NCI-H146 (cell line): ENCODE results near the gene TMED8.
"Not testable (repeated sequence)": the region's sequence is repeated elsewhere in the genome, so short reads cannot be mapped to it uniquely, and the experiment has no call there.

ENCODE experiments used
- DNase-seq: peaks from one replicate; lab custom pipeline; 2025; lab: John Stamatoyannopoulos, UW

Gene TMED8

GRCh38 chr14:77359626-77360025 lies 17.3 kb downstream of the TMED8 start:
- DNase-seq, result no peak

DNA sequence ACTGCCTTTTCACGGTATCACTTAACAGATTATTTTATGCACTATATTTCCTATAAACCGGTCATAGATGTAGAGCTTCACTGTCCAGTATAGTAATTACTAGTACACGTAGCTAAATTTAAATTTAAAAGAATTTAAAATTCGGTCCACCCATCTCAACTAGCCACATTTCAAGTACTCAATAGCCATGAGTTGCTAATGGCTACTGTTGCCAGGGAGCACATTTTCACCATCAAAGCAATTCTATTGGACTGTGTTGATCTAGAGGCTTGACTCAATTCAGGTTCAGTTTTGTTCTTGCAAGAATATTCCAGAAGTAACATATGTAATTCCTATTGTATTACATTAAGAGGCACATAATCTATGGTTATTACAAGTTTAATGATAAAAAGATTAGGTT lies 20.0 kb downstream of the TMED8 start:
- no peak for DNase-seq

DNA sequence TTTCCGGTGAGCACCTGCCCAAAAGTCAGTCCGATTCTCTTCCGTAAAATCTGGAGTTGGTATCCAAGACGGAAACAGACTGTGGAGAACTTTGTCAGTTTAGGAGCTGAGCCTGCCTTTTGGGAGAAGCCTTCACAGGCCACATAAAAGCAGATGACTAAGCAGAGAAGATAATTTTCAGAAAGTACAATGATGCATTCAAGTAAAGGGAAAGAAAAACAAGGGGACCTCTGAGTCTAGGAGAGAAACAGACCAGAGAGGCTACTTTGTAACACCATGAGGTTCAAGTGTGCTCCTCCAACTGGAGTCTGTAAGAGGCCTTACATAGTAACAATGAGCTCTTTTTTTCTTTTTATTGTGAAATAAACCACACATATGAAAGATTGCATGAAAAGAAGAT lies 21.1 kb downstream of the TMED8 start:
- DNase-seq, result no peak

DNA sequence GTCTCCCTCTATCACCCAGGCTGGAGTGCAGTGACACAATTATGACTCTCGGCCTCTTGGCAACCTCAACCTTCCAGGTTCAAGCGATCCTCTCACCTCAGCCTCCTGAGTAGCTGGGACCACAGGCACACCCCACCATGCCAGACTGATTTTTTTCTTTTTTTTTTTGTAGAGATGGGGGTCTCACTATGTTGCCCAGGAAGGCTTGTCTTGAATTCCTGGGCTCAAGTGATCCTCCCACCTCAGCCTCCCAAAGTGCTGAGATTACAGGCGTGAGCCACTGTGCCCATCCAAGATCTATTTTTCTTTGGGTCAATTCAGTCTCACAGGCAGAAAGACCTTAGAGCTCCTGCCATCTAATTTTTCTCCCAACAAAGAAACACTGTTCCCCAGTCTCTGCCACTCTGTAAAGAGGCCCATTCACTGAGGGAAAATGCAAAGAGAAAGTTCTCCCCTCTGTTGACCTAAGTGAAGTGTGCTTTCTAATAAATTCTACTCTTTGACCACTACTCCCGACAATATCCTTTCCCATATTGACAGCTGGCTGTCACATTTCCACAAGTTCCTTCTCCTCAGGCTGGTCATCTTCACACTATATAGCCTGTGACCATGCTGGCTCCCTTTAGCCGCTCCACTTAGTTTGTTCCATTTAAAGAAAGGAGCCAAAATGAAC lies 23.3 kb downstream of the TMED8 start:
- DNase-seq, result no peak

- DNase-seq, result no peak
Observed at GRCh38 chr14:77347751-77348150, 29.1 kb downstream of the TMED8 start.

DNA sequence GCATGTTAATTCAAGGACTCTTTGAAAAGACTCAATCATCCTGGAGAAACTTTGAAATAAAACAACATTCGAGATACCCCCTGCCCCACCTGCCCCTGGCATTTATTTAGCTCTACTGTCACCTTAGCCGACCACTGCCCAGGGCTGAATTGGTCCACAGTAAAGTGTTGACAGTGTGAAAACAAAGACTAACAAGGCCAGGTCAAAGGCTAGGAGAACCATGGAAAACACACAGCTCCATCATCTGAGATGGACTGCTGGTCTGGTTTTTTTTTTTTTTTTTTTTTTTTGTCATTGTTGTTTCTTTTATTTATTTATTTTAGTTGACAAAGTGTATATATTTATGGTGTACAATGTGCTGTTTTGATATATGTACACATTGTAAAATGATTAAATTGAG lies 30.4 kb downstream of the TMED8 start:
- no peak for DNase-seq

- no peak for DNase-seq
Observed at GRCh38 chr14:77344377-77344996, 32.4 kb downstream of the TMED8 start.

DNA sequence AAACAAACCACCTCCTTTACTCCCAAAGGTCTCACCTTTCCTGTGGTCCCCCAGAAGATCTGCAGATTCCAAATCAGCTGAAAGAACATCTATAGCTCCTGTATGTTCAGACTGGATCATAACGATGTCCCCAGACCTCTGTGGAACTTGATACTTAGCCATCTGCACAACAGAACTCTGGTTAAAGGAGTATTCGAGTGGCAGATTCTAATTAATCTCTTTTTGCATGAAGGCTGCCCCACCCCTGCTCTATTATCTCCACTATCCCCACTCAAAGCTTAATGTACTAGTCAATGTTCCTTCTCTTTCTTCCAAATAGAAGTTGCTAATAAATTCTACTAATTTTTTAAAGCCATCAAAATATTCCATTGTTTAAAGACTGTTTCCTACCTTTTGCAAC lies 33.2 kb downstream of the TMED8 start:
- DNase-seq, result no peak

DNA sequence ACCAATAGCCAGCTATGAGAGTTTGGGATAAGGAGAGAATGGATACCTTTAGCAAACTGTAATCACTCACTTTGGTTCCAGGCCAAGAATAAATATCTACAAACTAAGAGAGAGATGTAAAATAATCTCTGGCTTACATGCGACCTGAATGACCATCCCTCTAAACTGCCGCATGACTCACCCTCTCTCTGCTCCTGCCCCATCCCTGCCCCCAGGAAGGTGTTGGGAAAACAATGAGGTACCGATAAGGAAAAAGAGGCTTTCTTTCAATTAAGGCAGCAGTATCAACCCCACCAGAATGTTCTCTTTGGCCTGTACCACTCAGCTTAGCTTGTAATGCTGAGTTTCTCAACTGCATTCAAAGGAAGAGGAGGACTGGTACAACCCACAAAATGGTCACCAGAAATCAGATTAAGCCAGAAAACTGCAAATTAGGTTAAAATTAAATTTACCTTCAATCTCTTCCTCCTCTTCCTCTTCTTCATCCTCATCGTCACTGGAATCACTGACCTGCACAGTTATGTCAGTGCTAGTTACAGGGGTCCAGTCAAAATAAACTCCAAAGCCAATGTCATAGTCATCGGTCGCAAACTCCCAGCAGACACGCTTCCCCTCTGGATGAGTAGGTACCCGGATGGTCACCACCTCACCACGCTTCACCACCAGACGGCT lies 34.0 kb downstream of the TMED8 start:
- DNase-seq, result no peak

GRCh38 chr14:77340389-77340788 lies 36.5 kb downstream of the TMED8 start:
- DNase-seq, result no peak

- DNase-seq, result no peak
Observed at GRCh38 chr14:77339407-77339806, 37.5 kb downstream of the TMED8 start.

- DNase-seq, result no peak
Observed at GRCh38 chr14:77338302-77338701, 38.6 kb downstream of the TMED8 start.

- DNase-seq, result no peak
Observed at GRCh38 chr14:77337880-77338279, 39.0 kb downstream of the TMED8 start.

GRCh38 chr14:77337255-77337654 lies 39.6 kb downstream of the TMED8 start:
- not testable (repeated sequence) for DNase-seq

DNA sequence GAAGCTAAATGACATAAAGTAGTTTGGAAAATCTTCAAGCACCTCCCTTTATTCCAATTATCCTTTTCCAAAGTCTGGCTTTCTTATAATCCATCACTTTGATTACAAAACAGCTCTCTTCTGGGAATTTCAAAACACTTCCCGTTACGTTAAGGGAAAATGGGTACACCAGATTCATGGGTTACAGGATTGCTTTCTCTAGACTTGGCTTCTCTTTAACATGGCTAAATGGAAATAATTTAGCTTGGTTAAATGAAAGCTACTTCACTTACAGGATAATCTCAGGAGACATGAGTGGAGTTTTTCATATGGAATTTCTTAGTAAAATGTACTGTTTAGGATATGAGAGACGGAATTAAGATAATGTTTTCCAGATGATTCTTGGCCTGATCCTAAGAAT lies 41.3 kb downstream of the TMED8 start:
- no peak for DNase-seq

- DNase-seq, result no peak
Observed at GRCh38 chr14:77329872-77330271, 47.0 kb downstream of the TMED8 start.

DNA sequence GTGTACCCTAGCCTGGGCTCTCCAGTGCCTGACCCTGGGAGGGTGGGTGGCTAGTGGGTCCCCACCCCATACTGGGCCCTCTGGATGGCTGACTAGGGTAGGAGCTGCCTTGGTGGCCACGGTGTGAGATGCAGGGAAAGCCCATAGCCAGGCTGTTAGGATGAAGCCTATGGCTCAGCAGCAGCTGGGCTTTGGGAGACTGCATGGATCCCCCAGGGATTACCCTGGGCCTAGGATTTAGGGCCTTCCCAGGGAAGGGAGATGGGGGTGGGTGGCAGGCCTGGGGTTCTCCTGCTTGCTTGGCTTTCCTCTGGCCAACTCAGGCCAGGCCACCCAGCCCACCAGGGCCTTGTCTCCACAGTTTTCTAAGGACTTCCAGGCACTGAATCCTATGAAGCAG lies 49.8 kb downstream of the TMED8 start:
- no peak for DNase-seq

DNA sequence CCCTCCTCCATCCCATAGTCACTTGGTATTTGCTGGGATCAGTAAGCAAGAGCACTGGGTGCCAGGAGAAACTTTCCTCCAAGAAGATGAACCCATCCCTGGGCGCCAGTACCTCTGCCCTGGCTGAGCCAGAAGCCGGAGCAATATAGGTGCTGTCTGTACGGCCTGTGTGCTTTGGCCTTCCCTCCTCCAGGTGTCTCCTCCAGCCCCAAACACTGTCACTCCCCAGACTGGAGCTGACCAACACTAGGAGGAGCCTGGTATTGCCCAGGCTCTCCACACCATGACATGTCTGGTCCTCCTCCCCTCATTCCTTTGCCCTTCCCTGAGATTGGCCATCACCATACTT lies 51.2 kb downstream of the TMED8 start:
- no peak for DNase-seq

GRCh38 chr14:77324816-77325745 lies 51.8 kb downstream of the TMED8 start:
- no peak for DNase-seq

- DNase-seq, result no peak
Observed at GRCh38 chr14:77324289-77324688, 52.6 kb downstream of the TMED8 start.

DNA sequence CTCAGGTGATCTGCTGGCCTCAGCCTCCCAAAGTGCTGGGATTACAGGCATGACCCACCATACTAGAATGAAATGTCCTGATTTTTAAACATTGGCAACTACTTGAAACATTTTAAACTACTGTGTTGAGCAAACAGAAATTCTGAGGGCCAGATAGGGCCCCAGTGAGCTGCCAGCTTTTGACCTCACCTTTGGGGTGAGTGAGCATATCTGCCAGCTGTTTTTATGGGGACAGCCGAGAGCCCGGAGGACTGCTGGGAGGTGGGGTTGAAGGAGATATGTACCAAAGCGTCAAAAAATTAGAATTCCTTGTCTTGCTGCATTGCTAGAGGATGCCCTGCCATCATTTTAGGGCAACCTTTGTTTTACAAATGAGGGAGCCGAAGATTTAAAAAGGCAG lies 53.3 kb downstream of the TMED8 start:
- no peak for DNase-seq

DNA sequence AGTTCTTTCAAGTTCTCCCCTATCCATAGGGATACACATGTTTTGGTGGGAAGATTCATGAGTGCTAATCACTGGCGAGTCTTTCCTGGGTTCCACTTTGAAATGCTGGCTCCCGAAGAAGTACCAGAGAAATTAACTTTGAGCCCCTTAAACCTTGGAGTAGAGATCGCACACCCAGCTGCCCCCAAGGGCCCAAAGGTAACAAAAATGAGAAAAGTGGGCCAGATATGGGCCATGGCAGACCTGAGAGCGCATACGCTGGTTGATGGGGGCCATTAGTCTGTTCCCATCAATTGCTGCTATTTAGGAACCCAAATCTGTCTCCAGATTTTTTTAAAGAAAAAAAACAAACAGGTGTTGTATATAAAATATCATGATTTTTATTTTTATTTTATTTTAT lies 53.9 kb downstream of the TMED8 start:
- no peak for DNase-seq
